ENCODE data around the gene LRRC2. TPM values are rescaled to one million over a fixed set of nuclear protein-coding genes. Genes with fewer than 3 reads are reported as not detected.
A peak's percentile ranks its signal among the peaks of the same experiment; 100 is the strongest.

Gene LRRC2
- total RNA-seq, 3 donors from 2014 or later: 1.5 to 13.8 (median 2.0) TPM

GRCh38 chr3:46488735-46489361 is 77.3 kb downstream of the LRRC2 start:
- peak; percentile 75 to 87 for DNase-seq (ENCODE audit: low spot score in 2 of 2)
- H3K4me1 ChIP-seq: no peaks in the 10 kb centered on the region
- H3K9me3 ChIP-seq: no peaks in the 10 kb centered on the region
- no peaks in the 10 kb centered on the region for H3K36me3 ChIP-seq
- H3K4me3 ChIP-seq: no peak overlapping the region
- intact Hi-C loops (cut with DNase I; ENCODE audit: low total_unique reads): no loop called here
- no peaks in the 10 kb centered on the region for H3K27me3 ChIP-seq
- H3K27ac ChIP-seq: no peak overlapping the region
- TF ChIP-seq CTCF (IDR thresholded peaks at IDR 0.05) (peak; percentile 70 to 97 (median 97)), POLR2A (IDR thresholded peaks at IDR 0.05) (no peak), POLR2AphosphoS5 (IDR thresholded peaks at IDR 0.05) (peak in 2 of 3 donors; percentile 18 to 52)

GRCh38 chr3:46485779-46486175 is 80.3 kb downstream of the LRRC2 start:
- no peak overlapping the region for H3K27ac ChIP-seq
- intact Hi-C loops (cut with DNase I; ENCODE audit: low total_unique reads): no loop called here
- no peak for DNase-seq (ENCODE audit: low spot score in 2 of 2)

GRCh38 chr3:46484911-46485778 is 81.0 kb downstream of the LRRC2 start:
- Histone ChIP-seq H3K9me3 (no peaks in the 10 kb centered on the region), H3K4me3 (no peak overlapping the region), H3K27ac (no peak overlapping the region), H3K4me1 (no peaks in the 10 kb centered on the region), H3K27me3 (no peaks in the 10 kb centered on the region), H3K36me3 (no peaks in the 10 kb centered on the region)
- DNase-seq (ENCODE audit: low spot score in 2 of 2): no peak
- intact Hi-C loops (cut with DNase I; ENCODE audit: low total_unique reads): no loop called here
- TF ChIP-seq POLR2AphosphoS5 (IDR thresholded peaks at IDR 0.05) (no peak), POLR2A (IDR thresholded peaks at IDR 0.05) (no peak), CTCF (IDR thresholded peaks at IDR 0.05) (no peak)

More at GRCh38 chr3:46485779-46486175, 80.3 kb downstream of the LRRC2 start:
- Histone ChIP-seq H3K4me1 (no peaks in the 10 kb centered on the region), H3K4me3 (no peak overlapping the region), H3K36me3 (no peaks in the 10 kb centered on the region), H3K9me3 (no peaks in the 10 kb centered on the region), H3K27me3 (no peaks in the 10 kb centered on the region)
- TF ChIP-seq POLR2A (IDR thresholded peaks at IDR 0.05): no peak

- intact Hi-C loops (cut with DNase I; ENCODE audit: low total_unique reads): no loop called here
- TF ChIP-seq CTCF (IDR thresholded peaks at IDR 0.05): no peak
- no peak for TF ChIP-seq POLR2A (IDR thresholded peaks at IDR 0.05)
- no peak for TF ChIP-seq POLR2AphosphoS5 (IDR thresholded peaks at IDR 0.05)
- no peaks in the 10 kb centered on the region for H3K36me3 ChIP-seq
- H3K4me3 ChIP-seq: no peak overlapping the region
- H3K27me3 ChIP-seq: no peaks in the 10 kb centered on the region
- H3K9me3 ChIP-seq: no peaks in the 10 kb centered on the region
- no peaks in the 10 kb centered on the region for H3K4me1 ChIP-seq
- H3K27ac ChIP-seq: no peak overlapping the region
- no peak for DNase-seq (ENCODE audit: low spot score in 2 of 2)
These were observed 81.7 kb downstream of the LRRC2 start for GRCh38 chr3:46484388-46484787.

- TF ChIP-seq CTCF (IDR thresholded peaks at IDR 0.05): no peak
- Histone ChIP-seq H3K9me3 (no peaks in the 10 kb centered on the region), H3K27ac (no peak overlapping the region), H3K27me3 (no peaks in the 10 kb centered on the region), H3K4me1 (no peaks in the 10 kb centered on the region), H3K4me3 (no peak overlapping the region), H3K36me3 (no peaks in the 10 kb centered on the region)
- no peak for DNase-seq (ENCODE audit: low spot score in 2 of 2)
- intact Hi-C loops (cut with DNase I; ENCODE audit: low total_unique reads): no loop called here
These were observed 82.3 kb downstream of the LRRC2 start for GRCh38 chr3:46483825-46484224.

Measured in breast epithelium (tissue), 4 donors.